Stimulated activated CD8-positive, alpha-beta memory T cell treated with anti-CD3 and anti-CD28 coated beads, Interleukin-7, amount 100 ng/mL, for 24 hours (primary cell): ENCODE data around the gene IFI44L.
A peak's percentile ranks its signal among the peaks of the same experiment; 100 is the strongest.

Experiments
- DNase-seq: peaks from one replicate; pipeline ENCODE4 v3.0.0-alpha.2; 2020; ENCODE audit warnings: low read depth

IFI44L gene

DNA sequence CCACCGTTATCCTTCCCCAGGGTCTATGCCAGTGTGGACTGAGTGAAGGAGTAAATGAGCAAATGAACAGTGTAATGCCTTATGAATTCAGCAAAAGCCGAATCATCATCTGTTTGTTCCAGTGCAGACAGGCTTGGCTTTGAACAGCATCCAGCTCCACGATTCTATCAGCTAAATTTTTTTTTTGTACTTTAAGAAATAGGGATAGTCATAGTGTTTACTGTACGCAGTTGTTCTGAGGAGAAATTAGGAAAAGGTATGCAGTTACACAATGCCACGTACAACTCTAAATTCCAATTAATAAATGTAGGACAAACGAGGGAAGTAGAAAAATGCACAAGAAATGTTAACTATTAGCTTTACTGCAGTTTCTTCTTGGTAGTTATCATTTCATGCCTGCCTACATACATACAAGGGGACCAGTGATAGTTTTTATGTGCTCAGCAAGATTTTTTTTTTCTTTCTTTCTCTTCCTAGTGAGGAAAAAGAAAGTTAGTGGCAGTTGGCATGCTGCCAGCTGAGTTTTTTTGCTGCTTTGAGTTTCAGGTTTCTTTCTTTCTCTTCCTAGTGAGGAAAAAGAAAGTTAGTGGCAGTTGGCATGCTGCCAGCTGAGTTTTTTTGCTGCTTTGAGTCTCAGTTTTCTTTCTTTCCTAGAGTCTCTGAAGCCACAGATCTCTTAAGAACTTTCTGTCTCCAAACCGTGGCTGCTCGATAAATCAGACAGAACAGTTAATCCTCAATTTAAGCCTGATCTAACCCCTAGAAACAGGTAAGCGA is at the start of gene IFI44L:
IFI44L (plus strand) TSS at position 646 of the 777 bp plus-strand sequence. CDS start 7,468 bp downstream, outside the sequence.
- DNase-seq, result peak; percentile 18

DNA sequence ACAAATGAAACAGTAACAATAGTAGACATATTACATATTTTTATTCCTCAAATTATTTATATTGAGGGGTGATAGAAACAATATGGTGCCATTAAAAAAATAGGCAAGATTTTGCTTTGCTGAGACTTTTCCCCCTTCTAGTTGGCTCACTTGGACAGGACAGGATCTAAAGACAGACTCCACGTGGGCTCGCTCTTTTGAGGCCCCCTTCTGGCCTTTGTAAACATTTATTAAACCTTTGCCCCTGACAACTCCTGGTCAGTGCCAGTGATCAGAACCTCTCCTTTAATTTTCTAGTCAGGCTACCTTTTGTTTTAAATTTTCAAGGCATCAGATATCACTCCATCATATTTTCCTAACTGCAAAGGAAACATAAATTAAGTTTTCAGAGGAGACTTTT is 49.7 kb upstream of the IFI44L start:
- DNase-seq, result no peak

DNA sequence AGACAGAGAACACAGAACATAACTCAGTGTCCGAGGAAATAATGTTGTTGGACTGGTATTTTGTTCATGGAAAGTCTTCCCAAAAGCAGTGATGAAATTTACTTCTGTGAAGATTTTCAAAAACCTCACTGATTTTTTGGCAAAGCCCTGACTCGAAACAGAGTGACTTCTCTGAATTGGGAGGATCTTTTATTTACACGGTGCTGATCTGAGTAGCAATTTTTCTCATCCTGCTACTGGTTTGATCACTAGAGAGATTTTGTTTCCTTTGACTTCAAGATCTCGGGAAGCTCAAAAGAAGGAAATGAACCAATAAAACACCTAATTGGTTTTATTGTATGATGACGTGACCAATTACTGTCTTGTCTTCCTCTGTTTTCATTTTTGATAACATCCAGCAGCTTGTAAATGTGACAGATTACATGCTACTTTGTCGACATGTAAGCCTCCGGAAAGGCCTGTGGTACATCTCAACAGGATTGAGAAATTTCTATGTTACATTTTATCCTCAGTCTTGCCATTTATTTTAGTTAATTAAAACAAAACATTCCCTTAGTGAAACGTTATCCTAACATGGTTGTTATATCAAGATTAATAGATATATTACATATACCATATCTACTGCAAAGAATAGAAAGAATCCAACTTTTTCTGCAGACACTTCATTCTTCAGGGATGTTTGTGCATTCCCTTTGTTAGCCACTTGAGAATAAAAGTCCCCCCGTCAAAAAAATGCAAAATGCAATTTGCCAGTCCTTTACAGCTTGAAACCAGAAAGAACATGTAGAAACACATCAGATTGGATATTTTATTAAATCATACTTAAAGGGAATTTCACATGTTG is 42.8 kb upstream of the IFI44L start:
- no peak for DNase-seq

DNA sequence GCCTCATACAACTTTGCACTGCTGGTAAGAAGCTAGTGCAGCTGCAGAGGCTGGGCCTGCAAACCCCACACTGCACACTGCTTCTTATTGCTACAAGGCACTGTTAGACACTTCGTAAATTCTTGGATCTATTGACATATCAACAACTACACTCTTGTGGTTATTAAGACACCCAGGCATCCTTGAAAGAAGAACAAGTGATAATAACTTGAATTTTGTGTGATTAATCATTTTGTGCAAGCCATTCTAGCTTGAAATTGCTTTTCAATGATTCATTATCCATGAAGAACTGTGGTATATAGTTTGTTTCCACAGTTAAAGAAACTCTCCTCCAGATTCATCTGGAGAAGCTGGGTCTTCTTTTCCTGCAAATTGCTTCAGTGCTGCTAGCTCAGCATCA is 33.7 kb upstream of the IFI44L start:
- DNase-seq, result no peak

DNA sequence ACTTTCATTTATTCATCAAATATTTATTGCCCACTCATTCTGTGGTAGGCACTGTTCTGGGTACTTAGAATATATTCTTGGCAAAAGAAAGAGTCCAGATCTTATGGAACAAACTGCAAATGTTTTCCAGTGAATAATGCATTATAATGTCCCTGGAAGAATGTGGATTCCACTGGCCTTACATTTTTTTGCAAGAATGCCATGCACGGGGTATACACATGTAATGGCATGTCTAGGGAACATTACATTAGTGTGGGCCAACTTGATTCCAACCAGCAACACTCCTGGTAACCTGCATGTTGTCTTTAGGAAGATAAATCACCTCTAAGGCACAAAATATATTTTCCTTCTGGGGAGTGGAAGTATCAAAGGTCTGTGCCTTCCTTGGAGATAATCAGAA is 33.0 kb upstream of the IFI44L start:
- no peak for DNase-seq

GRCh38 chr1:78591971-78592370 is 28.3 kb upstream of the IFI44L start:
- no peak for DNase-seq

GRCh38 chr1:78599294-78599693 is 21.0 kb upstream of the IFI44L start:
- no peak for DNase-seq

DNA sequence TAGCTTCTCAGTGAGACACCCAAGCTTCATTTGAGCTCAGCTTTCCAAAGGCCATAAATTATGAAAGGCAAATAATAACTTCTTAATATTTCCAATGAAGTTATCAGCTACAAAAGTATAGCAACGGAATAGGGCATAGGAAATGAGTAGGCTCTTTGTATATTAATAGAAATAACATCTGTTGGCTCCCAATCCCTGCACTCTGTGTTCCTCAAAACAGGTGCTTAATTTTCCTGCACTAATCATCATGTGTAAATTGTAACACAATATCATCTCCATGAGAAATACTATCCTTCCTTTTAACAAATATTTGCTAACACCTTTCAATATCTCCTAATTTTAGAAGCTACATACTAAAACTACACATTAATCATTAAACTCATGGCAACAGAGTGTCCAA is 19.2 kb upstream of the IFI44L start:
- no peak for DNase-seq

DNA sequence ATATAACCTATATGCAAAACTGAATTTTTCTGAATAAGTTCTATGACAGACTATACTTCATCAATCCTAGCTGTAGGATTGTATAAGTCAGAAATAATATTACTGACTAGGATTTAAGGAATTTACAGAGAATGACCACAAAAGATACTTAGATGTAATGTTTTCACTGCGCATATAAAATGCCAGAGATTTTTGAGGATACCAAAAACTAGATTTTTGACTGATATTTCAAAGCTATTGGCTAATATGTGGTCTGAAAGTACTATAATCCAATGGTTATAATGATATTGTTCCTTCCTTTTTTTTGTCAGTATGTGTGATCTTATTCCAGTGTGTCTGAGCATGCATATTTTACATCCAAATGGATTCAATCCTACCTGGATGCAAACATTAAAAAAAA is 17.0 kb upstream of the IFI44L start:
- no peak for DNase-seq

DNA sequence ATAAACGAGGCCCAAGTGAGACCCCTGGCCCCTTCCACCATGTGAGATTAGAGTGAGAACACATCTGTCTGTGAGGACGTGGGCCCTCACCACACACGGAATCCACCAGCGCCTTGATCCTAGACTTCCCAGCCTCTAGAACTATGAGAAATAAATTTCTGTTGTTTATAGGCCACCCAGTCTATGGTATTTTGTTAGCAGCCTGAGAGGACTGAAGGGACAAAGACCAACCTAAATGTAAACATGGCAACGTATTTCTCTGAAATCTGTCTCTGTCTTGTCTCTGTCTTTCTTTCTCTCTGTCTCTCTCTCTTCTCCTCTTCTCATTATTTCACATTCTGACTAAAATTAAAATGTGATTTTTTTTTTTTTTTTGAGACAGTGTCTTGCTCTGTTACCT is 15.6 kb upstream of the IFI44L start:
- DNase-seq, result no peak

GRCh38 chr1:78606274-78606673 is 14.0 kb upstream of the IFI44L start:
- DNase-seq, result no peak

- no peak for DNase-seq
Observed at GRCh38 chr1:78607334-78607927, 12.8 kb upstream of the IFI44L start.

DNA sequence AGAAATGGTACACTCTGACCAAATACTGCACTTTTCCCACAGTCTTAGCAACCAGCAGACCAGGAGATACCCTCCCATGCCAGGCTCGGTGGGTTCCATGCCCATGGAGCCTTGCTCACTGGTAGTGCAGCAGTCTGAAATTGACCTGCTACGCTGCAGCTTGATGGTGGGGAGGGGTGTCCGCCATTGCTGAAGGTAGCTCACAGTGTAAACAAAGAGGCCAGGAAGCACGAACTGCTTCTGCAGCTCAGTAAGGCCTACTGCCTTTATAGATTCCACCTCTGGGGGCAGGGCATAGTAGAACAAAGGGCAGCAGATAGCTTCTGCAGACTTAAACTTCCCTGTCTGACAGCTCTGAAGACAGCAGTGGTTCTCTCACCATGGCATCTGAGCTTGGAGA is 12.3 kb upstream of the IFI44L start:
- DNase-seq, result no peak

- DNase-seq, result peak; percentile 6
Observed at GRCh38 chr1:78617615-78618026, 2.6 kb upstream of the IFI44L start.

- DNase-seq, result no peak
Observed at GRCh38 chr1:78619032-78619431, 1.2 kb upstream of the IFI44L start.

- no peak for DNase-seq
Observed at GRCh38 chr1:78619446-78619802, 824 bp upstream of the IFI44L start.

DNA sequence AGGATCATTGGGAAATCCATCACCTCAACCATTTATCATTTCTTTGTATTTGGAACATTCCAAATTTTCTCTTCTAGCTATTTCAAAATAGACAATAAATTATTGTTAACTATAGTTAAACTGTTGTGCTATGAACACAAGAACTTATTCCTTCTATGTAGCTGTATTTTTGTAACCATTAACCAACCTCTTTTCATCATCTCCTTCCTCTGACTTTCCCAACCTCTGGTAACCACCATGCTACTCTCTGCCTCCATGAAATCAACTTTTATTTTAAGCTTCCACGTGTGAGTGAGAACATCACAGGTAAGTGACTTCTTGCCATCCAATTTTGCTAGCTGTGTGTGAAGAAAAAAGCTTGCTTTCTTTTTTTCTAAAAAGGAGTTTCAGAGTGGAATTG is 418 bp downstream of the IFI44L start:
- no peak for DNase-seq

DNA sequence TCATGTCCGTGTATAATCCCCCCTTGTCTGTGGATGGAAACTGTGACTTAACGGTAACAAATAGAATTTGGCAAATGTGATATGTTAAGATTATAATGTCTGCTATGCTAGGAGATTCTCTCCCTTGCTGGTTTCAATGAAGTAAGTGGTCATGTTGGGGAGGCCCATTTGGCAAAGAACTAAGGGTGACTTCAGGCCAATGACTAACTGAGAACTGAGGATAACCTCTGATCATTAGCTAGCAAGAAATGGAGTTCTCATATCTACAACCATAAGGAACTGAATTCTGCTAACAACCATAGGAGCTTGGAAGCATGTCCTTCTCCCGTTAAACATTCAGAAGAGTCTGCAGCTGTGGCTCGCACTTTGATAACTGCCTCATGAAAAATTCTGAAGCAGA is 2.3 kb downstream of the IFI44L start:
- no peak for DNase-seq

- DNase-seq, result no peak
Observed at GRCh38 chr1:78624035-78624434, 3.8 kb downstream of the IFI44L start.

DNA sequence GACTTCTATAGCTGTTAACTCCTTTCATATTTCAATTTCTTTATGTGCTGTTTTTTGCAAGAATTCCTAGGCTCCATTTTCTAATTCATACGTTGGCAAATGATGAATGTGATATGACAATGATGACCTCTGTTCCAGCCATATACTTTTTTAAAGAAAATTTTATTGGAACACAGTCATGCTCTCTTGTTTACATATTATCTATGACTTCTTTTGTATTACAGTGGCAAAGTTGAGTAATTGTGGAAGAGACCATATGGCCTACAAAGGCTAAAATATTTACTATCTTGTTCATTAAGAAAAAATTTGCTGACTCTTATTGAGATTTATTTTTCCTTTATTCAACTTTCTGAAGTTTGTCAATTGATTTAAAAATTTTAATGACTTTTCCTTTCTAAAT is 7.1 kb downstream of the IFI44L start:
- DNase-seq, result no peak

DNA sequence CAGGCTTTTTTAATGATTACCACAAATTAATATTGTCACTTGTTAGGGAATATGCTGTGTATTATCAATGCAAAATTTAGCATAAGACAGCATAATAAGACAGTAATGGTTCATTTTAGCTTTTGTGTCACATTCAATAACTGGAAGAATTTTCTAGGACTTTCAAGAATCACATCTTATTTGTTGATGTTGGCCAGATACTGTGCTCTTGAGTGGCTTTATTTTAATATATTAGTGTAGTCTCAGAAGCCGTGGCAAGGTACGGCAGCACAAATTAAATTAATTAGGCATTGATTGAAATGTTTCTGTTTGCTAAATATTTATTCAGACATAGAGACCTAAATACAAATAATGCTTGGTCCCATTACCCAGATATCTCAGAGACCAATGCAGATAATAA is 10.4 kb downstream of the IFI44L start:
- no peak for DNase-seq

GRCh38 chr1:78633209-78633608 is 13.0 kb downstream of the IFI44L start:
- no peak for DNase-seq

- DNase-seq, result no peak
Observed at GRCh38 chr1:78640462-78640861, 20.2 kb downstream of the IFI44L start.
